T-helper 2 cell treated with Interferon-gamma antibody and Interleukin-4, amounts not matched to agents 100 ng/mL and 5 ng/mL, for 36 hours (primary cell): ENCODE measurements around the gene POLDIP2. TPM values are rescaled to one million over a fixed set of nuclear protein-coding genes. Genes with fewer than 3 reads are reported as not detected.

Experiments used
- intact Hi-C: fragments of 100-400 bp; cut with micrococcal nuclease; formaldehyde crosslinking; loops from one replicate; pipeline ENCODE4 v1.15.1; 2023
- total RNA-seq: library from RNA; stranded (reverse); gene quantifications from 2 replicates; pipeline ENCODE4 v1.2.3, GENCODE V29; 2022

Gene POLDIP2
- total RNA-seq, 1 donor from 2014 or later, result 70.2 TPM

- intact Hi-C loops, result loop anchor here (5.0 to 10.0 kb wide), 2 partner anchors 376 to 531 kb away; partner anchors contain the start of genes PROCA1, RAB34 and RPL23A
These were observed 18.5 kb downstream of the POLDIP2 start for GRCh38 chr17:28338769-28339212.

GRCh38 chr17:28338056-28338768, 19.1 kb downstream of the POLDIP2 start:
- intact Hi-C loops, result loop anchor here (5.0 to 10.0 kb wide), 2 partner anchors 377 to 531 kb away; partner anchors contain the start of genes PROCA1, RAB34 and RPL23A

- intact Hi-C loops, result loop anchor here (1.0 to 10.0 kb wide), 5 partner anchors 17 to 529 kb away; partner anchors contain the start of genes POLDIP2, PROCA1, RAB34 and RPL23A
These were observed 21.1 kb downstream of the POLDIP2 start for GRCh38 chr17:28335959-28336871.

- intact Hi-C loops, result loop anchor here (1.0 to 10.0 kb wide), 5 partner anchors 16 to 528 kb away; partner anchors contain the start of genes POLDIP2, PROCA1, RAB34 and RPL23A
These were observed 21.9 kb downstream of the POLDIP2 start, which contains the start of the genes IFT20 and TNFAIP1 for GRCh38 chr17:28335201-28335958. TSS of gene IFT20 (minus strand) at chr17:28335472. CDS start at chr17:28331985, 3,487 bp downstream. TSS of gene TNFAIP1 (plus strand) at chr17:28335761. CDS start at chr17:28339522, 3,761 bp downstream.

- intact Hi-C loops, result loop anchor here (1.0 to 10.0 kb wide), 5 partner anchors 15 to 527 kb away; partner anchors contain the start of genes POLDIP2, PROCA1, RAB34 and RPL23A
These were observed 22.6 kb downstream of the POLDIP2 start for GRCh38 chr17:28334666-28335200.

GRCh38 chr17:28334171-28334570, 23.2 kb downstream of the POLDIP2 start:
- intact Hi-C loops, result loop anchor here (2.0 to 10.0 kb wide), 2 partner anchors 293 to 381 kb away; partner anchors contain the start of genes PROCA1, RAB34 and RPL23A

GRCh38 chr17:28333083-28333746, 24.1 kb downstream of the POLDIP2 start:
- intact Hi-C loops, result loop anchor here (10.0 kb wide), 1 partner anchor 382 kb away; the partner anchor contains the start of genes PROCA1, RAB34 and RPL23A

- intact Hi-C loops, result loop anchor here (10.0 kb wide), 1 partner anchor 383 kb away; the partner anchor contains the start of genes PROCA1, RAB34 and RPL23A
These were observed 25.4 kb downstream of the POLDIP2 start for GRCh38 chr17:28331891-28332420.

GRCh38 chr17:28330671-28331070, 26.7 kb downstream of the POLDIP2 start:
- intact Hi-C loops, result loop anchor here (10.0 kb wide), 1 partner anchor 384 kb away; the partner anchor contains the start of genes PROCA1, RAB34 and RPL23A

GRCh38 chr17:28328325-28328724, 29.0 kb downstream of the POLDIP2 start:
- intact Hi-C loops, result no loop called here

- intact Hi-C loops, result no loop called here
These were observed 29.6 kb downstream of the POLDIP2 start for GRCh38 chr17:28327709-28328108.

- intact Hi-C loops, result no loop called here
These were observed 30.2 kb downstream of the POLDIP2 start for GRCh38 chr17:28327031-28327607.

- intact Hi-C loops, result no loop called here
These were observed 31.2 kb downstream of the POLDIP2 start for GRCh38 chr17:28326114-28326513.

- intact Hi-C loops, result no loop called here
These were observed 32.1 kb downstream of the POLDIP2 start for GRCh38 chr17:28325211-28325610.

GRCh38 chr17:28324781-28325180, 32.5 kb downstream of the POLDIP2 start:
- intact Hi-C loops, result no loop called here

- intact Hi-C loops, result no loop called here
These were observed 33.0 kb downstream of the POLDIP2 start for GRCh38 chr17:28324267-28324745.

GRCh38 chr17:28320215-28321061, 36.9 kb downstream of the POLDIP2 start:
- intact Hi-C loops, result no loop called here

GRCh38 chr17:28319598-28319935, 37.8 kb downstream of the POLDIP2 start:
- intact Hi-C loops, result loop anchor here (1.0 to 10.0 kb wide), 5 partner anchors 16 to 275 kb away; partner anchors contain the start of genes IFT20, NLK, POLDIP2 and SARM1
